Measurements from ENCODE around the gene CD14. TPM values are rescaled to one million over a fixed set of nuclear protein-coding genes. Genes with fewer than 3 reads are reported as not detected.

CD14 gene
- 3.3 to 4.5 TPM (median 4.1 TPM) in 5 replicates for total RNA-seq (2022; extraction: Qiagen RNA extraction)

DNA sequence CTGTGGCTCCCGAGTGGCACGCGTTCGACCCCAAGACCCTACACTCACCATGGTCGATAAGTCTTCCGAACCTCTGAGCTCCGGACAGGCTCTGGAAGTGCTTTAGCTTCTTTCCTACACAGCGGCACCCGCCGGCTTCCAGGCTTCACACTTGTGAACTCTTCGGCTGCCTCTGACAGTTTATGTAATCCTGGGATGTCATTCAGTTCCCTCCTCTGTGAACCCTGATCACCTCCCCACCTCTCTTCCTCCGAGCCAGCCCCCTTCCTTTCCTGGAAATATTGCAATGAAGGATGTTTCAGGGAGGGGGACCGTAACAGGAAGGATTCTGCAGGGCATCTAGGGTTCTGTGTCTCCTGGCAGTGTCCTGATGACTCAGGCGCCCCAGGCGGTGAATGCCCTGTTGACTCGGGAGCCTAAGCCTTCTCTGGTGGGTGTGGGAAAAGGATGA lies at the start of gene CD14:
Gene CD14 (minus strand): TSS at position 155 of the 451 bp plus-strand sequence. CDS start 104 bp downstream, at position 51.

DNA sequence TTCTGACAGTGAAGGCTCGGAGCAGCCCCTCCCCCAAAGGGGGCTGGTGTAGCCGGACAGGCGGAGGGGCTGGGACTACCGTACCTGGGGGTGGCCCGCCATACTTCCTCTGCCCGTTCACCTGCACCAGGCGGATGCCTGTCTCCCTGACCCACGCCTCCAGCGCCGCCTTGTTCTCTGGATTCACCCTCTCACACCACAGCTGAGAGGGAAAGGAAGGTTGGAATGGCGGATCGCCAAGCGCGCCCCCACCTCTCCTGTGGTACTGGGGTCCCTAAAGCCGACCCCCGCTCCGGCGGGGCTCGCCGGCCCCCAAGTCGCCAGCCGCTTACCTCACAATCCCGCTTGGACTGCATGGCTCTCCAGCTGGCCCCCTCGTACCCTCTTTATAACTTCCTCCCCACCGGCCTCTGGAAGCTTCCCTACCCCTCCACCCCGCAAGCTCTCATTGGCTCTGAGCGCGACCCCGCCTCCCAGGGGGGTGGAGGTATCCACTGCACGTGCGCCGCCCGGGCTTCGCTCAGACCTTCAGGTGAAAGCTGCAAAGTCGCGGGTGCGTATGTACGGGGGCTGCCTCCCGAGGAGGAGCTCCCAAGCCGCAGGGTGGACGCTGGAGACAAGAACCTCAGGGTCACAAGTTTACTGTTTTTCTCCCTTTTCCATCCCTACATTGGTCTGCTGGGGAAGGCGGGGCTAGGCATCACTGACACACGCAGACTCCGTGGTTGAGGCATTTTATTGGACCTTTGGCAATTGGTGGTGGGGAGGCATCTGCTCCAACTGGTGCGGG lies 40.4 kb upstream of the CD14 start, which contains the start of gene DND1:
Gene DND1 (minus strand): TSS at position 390 of the 790 bp plus-strand sequence. CDS start 34 bp downstream, at position 356.

DNA sequence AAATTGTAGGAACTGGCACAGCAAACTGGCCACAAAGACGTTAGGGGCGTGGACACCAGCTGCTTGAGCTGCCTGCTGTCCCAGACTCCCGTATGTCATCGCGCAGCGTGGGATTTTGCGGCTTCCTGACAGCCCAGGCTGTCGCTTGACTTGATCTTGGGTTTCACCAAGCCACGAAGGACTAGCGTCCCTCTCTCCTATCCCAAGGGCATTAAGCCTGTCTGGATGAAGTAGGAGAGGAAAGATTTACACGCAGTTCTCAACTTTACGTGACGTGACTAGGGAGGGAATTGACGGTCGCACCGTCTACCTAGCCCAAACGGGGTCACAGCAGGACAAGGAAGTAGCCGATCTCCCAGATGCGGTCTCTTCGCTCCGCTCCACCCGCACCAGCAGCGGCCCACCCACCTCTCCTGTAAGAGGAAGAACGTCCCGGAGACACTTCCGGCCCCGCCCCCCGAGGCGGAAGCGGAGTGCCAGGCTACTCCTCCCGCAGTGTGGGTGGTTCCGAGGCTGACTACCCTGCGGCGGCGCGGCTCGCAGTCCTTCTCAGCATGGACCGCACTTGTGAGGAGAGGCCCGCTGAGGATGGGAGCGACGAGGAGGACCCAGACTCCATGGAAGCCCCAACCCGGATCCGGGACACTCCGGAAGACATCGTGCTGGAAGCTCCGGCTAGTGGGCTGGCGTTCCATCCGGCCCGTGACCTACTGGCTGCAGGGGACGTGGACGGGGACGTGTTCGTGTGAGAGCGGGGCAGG lies 31.6 kb upstream of the CD14 start, which contains the start of gene WDR55:
Gene WDR55 (plus strand): TSS at position 546 of the 761 bp plus-strand sequence. CDS start 9 bp downstream, at position 555.

DNA sequence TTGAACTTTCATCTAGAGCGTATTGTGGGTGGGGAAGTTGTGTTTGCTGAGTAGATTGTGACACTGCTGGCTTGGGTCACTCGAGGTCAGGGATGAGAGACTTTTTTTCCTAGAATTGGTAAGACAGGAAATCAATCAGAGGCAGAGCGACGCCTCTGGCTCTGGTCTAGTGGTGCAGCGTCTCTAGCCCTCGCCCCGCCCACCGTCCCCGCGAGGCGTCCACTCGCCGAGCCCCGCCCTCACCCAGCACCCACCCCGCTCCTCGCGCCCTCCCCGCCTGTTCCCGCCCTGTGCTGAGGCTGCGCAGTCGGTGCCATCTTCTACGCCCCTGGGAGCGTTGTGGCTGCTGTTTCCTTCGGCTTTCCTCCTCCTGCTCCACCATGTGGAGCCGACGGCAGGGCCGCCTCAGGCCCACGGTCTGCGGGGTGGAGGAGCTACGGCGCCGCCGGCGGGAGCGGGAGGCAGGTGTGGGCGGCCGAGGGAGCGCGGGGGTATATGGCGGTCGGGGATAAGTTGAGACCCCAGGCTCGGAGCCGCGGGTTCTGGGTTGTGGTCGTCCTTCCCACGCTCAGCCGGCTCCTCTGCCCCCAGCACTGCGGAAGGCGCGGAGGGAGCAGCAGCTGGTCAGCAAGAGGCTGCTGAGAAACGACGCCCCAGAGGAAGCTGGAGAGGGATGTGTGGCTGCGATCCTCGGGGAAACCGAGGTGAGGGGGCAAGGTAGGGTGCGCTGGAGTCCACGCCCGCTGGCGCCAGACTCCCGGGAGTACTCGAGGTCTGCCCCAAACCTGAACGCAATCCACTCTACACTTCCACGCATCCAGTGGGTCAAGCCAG lies 6.4 kb upstream of the CD14 start, which contains the start of gene TMCO6:
Gene TMCO6 (plus strand): TSS at position 304 of the 834 bp plus-strand sequence. CDS start 77 bp downstream, at position 381.

Other genes starting within 250 kb of the CD14 start
- 38.9 to 55.6 TPM (median 49.9 TPM) in 5 replicates for gene ANKHD1, start 231.3 kb downstream of the CD14 start, total RNA-seq (2022; extraction: Qiagen RNA extraction)
- 0.39 to 3.0 TPM (median 1.8 TPM) in 5 replicates for gene EIF4EBP3, start 85.5 kb downstream of the CD14 start, total RNA-seq (2022; extraction: Qiagen RNA extraction)
- 32.5 to 53.2 TPM (median 46.8 TPM) in 5 replicates for gene SRA1, start 75.7 kb downstream of the CD14 start, total RNA-seq (2022; extraction: Qiagen RNA extraction)
- gene APBB3, start 68.6 kb downstream of the CD14 start, total RNA-seq (2022; extraction: Qiagen RNA extraction), result 5.3 to 7.1 TPM (median 6.4 TPM) in 5 replicates
- 73.1 to 91.2 TPM (median 80.5 TPM) in 5 replicates for gene SLC35A4, start 68.3 kb downstream of the CD14 start, total RNA-seq (2022; extraction: Qiagen RNA extraction)
- 9.2 to 12.7 TPM (median 12.2 TPM) in 5 replicates for gene TMCO6, start 6.3 kb upstream of the CD14 start, total RNA-seq (2022; extraction: Qiagen RNA extraction)
- gene NDUFA2, start 14.5 kb upstream of the CD14 start, total RNA-seq (2022; extraction: Qiagen RNA extraction), result 84.6 to 130 TPM (median 123 TPM) in 5 replicates
- gene IK, start 14.7 kb upstream of the CD14 start, total RNA-seq (2022; extraction: Qiagen RNA extraction), result 84.3 to 119 TPM (median 87.4 TPM) in 5 replicates
- gene WDR55, start 31.7 kb upstream of the CD14 start, total RNA-seq (2022; extraction: Qiagen RNA extraction), result 27.2 to 34.7 TPM (median 29.0 TPM) in 5 replicates
- gene DND1, start 40.4 kb upstream of the CD14 start, total RNA-seq (2022; extraction: Qiagen RNA extraction), result 0.47 to 0.94 TPM (median 0.70 TPM) in 5 replicates
- gene HARS1, start 58.2 kb upstream of the CD14 start, total RNA-seq (2022; extraction: Qiagen RNA extraction), result 73.7 to 90.7 TPM (median 77.1 TPM) in 5 replicates
- 34.4 to 44.5 TPM (median 36.9 TPM) in 5 replicates for gene HARS2, start 58.3 kb upstream of the CD14 start, total RNA-seq (2022; extraction: Qiagen RNA extraction)
- 79.9 to 111 TPM (median 84.2 TPM) in 5 replicates for gene ZMAT2, start 67.3 kb upstream of the CD14 start, total RNA-seq (2022; extraction: Qiagen RNA extraction)
- gene PCDHA1, start 153.0 kb upstream of the CD14 start, total RNA-seq (2022; extraction: Qiagen RNA extraction), result 0.14 to 0.29 TPM (median 0.23 TPM) in 5 replicates
- gene PCDHA2, start 161.7 kb upstream of the CD14 start, total RNA-seq (2022; extraction: Qiagen RNA extraction), result 0.06 to 0.08 TPM (median 0.06 TPM) in 3 of 5 replicates, not detected in the others
- 0.66 to 1.0 TPM (median 0.82 TPM) in 5 replicates for gene PCDHA3, start 167.9 kb upstream of the CD14 start, total RNA-seq (2022; extraction: Qiagen RNA extraction)
- 1.1 to 1.9 TPM (median 1.9 TPM) in 5 replicates for gene PCDHA4, start 173.9 kb upstream of the CD14 start, total RNA-seq (2022; extraction: Qiagen RNA extraction)
- 0.70 to 1.1 TPM (median 0.76 TPM) in 5 replicates for gene PCDHA5, start 188.4 kb upstream of the CD14 start, total RNA-seq (2022; extraction: Qiagen RNA extraction)
- gene PCDHA6, start 194.8 kb upstream of the CD14 start, total RNA-seq (2022; extraction: Qiagen RNA extraction), result 0.05 to 0.08 TPM (median 0.08 TPM) in 3 of 5 replicates, not detected in the others
- gene PCDHA7, start 201.1 kb upstream of the CD14 start, total RNA-seq (2022; extraction: Qiagen RNA extraction), result 0.05 to 0.16 TPM (median 0.09 TPM) in 5 replicates
- 0.05 to 0.09 TPM (median 0.06 TPM) in 4 of 5 replicates, not detected in the other for gene PCDHA8, start 208.0 kb upstream of the CD14 start, total RNA-seq (2022; extraction: Qiagen RNA extraction)
- not detected in 5 replicates for gene PCDHA9, start 215.2 kb upstream of the CD14 start, total RNA-seq (2022; extraction: Qiagen RNA extraction)
- gene PCDHA10, start 222.7 kb upstream of the CD14 start, total RNA-seq (2022; extraction: Qiagen RNA extraction), result 0.01 to 0.03 TPM (median 0.02 TPM) in 3 of 5 replicates, not detected in the others
- gene PCDHA11, start 235.8 kb upstream of the CD14 start, total RNA-seq (2022; extraction: Qiagen RNA extraction), result 0.07 to 0.30 TPM (median 0.17 TPM) in 5 replicates
- 2.7 to 3.6 TPM (median 2.8 TPM) in 5 replicates for gene PCDHA12, start 242.1 kb upstream of the CD14 start, total RNA-seq (2022; extraction: Qiagen RNA extraction)
- 0.06 to 0.10 TPM (median 0.08 TPM) in 3 of 5 replicates, not detected in the others for gene PCDHA13, start 248.9 kb upstream of the CD14 start, total RNA-seq (2022; extraction: Qiagen RNA extraction)